K562 (cell line): ENCODE measurements around the gene DGUOK. TPM values are rescaled to one million over a fixed set of nuclear protein-coding genes. Genes with fewer than 3 reads are reported as not detected.

Source experiments
- ARHGAP35 ChIP-seq: fragments of 450-650 bp; IDR thresholded peaks from 2 replicates; pipeline ENCODE4 v1.6.1; 2018; ENCODE audit not compliant: partially characterized antibody
- DIDO1 ChIP-seq: fragments of 450-650 bp; IDR thresholded peaks from 2 replicates; pipeline ENCODE4 v1.6.1; 2016; ENCODE audit warnings: low read depth, missing biosample characterization, missing genetic modification characterization
- E2F3 ChIP-seq: fragments of 250-450 bp; sonication (Bioruptor Pico); IDR thresholded peaks from 2 replicates; pipeline ENCODE4 v1.4.0; 2020; ENCODE audit warnings: mild to moderate bottlenecking
- GTF2F1 ChIP-seq: IDR thresholded peaks from 2 replicates; pipeline ENCODE4 v1.6.1; 2011; ENCODE audit warnings: low read depth, low read length, improper control_type of control experiment
- MYNN ChIP-seq, 2 experiments: sonication (generic); formaldehyde crosslinking in 1 of 2; IDR thresholded peaks; 2 replicates each; pipeline versions ENCODE4 v1.5.0 to v1.6.1; 2016 to 2020; ENCODE audit warnings: antibody characterized with exemption in 1 of 2, missing genetic modification reagents in 1 of 2
- NR2C2 ChIP-seq, 2 experiments: fragments of 200-800 bp in 1 of 2; sonication (Bioruptor generic) in 1 of 2; sonication (generic) in 1 of 2; formaldehyde crosslinking in 1 of 2; IDR thresholded peaks; 2 replicates each; pipeline versions ENCODE4 v1.6.1 to v1.8.0; 2016 to 2022; ENCODE audit warnings: mild to moderate bottlenecking in 1 of 2, missing compliant biosample characterization in 1 of 2, missing genetic modification characterization in 1 of 2, missing genetic modification reagents in 1 of 2
- SIN3A ChIP-seq, 2 experiments: fragments of 150-350 bp in 1 of 2; IDR thresholded peaks; 2 replicates each; pipeline ENCODE4 v1.6.1; 2011 to 2016; ENCODE audit warnings: borderline replicate concordance in 2 of 2, low read depth in 2 of 2, low read length in 2 of 2, mild to moderate bottlenecking in 2 of 2, moderate library complexity in 2 of 2; ENCODE audit not compliant: control insufficient read depth in 1 of 2
- TBP ChIP-seq: optimal IDR thresholded peaks from 2 replicates; pipeline ENCODE3; 2011; ENCODE audit warnings: low read depth, low read length, improper control_type of control experiment
- TGIF2 ChIP-seq: sonication (generic); formaldehyde crosslinking; IDR thresholded peaks from 2 replicates; pipeline ENCODE4 v1.8.1; 2022; ENCODE audit warnings: mild to moderate bottlenecking, missing genetic modification reagents, moderate library complexity
- TRIM24 ChIP-seq, 2 experiments: fragments of 450-650 bp; IDR thresholded peaks; 2 replicates each; pipeline ENCODE4 v1.6.1; 2016
- ZBED1 ChIP-seq: IDR thresholded peaks from 2 replicates; pipeline ENCODE4 v1.6.1; 2014
- ZBTB1 ChIP-seq: sonication (generic); formaldehyde crosslinking; IDR thresholded peaks from 2 replicates; pipeline ENCODE4 v1.8.1; 2023; ENCODE audit warnings: missing genetic modification reagents, low read depth, mild to moderate bottlenecking, borderline replicate concordance
- ZNF121 ChIP-seq: sonication (generic); formaldehyde crosslinking; conservative IDR thresholded peaks from 2 replicates; pipeline ENCODE4 v1.8.0; 2022; ENCODE audit warnings: missing genetic modification reagents
- ZNF175 ChIP-seq: fragments of 200-800 bp; sonication (Bioruptor generic); IDR thresholded peaks from 2 replicates; pipeline ENCODE4 v1.6.1; 2016; ENCODE audit warnings: low read depth, mild to moderate bottlenecking, missing genetic modification characterization, missing compliant biosample characterization
- ZNF589 ChIP-seq: fragments of 200-800 bp; sonication (Bioruptor generic); IDR thresholded peaks from 2 replicates; pipeline ENCODE4 v1.6.1; 2016; ENCODE audit warnings: low read depth, missing genetic modification characterization, missing compliant biosample characterization
- polyA plus RNA-seq, 8 experiments: library from polyadenylated mRNA; depleted of rRNA in 4 of 8; stranded (reverse) in 5 of 8; unstranded in 3 of 8; fragments of >200 nt; fragmentation: Nextera tagmentation in 2 of 8; fragmentation: Illumina TruSeq in 1 of 8; extraction: Ambion mirVana in 2 of 8; extraction: Trizol in 1 of 8; gene quantifications; 2 replicates each; pipeline versions ENCODE4 v1.2.1 to v1.2.3, GENCODE V29; 2011 to 2014; ENCODE audit warnings: inconsistent platforms in 1 of 8, missing spikeins in 1 of 8
- total RNA-seq, 7 experiments: library from RNA; depleted of rRNA in 6 of 7; stranded (reverse); fragments of >200 nt in 6 of 7; fragmentation: Illumina TruSeq in 2 of 7; extraction: Trizol in 2 of 7; gene quantifications; 2 replicates each; pipeline versions ENCODE4 v1.2.1 to v1.2.3, GENCODE V29; 2011 to 2021; ENCODE audit warnings: low replicate concordance in 1 of 7
- TF ChIP-seq, protein P1 (sequence below): fragments of 250-450 bp; sonication (Bioruptor Pico); IDR thresholded peaks from 2 replicates; pipeline ENCODE4 v1.4.0; 2020; ENCODE audit warnings: mild to moderate bottlenecking, moderate library complexity
- TF ChIP-seq, protein P2 (sequence below): fragments of 450-650 bp; conservative IDR thresholded peaks from 2 replicates; pipeline ENCODE4 v1.6.1; 2016; ENCODE audit warnings: missing genetic modification characterization, low read depth, mild to moderate bottlenecking, control low read depth, missing compliant biosample characterization
- TF ChIP-seq, protein P3 (sequence below): fragments of 250-450 bp; sonication (Bioruptor Pico); IDR thresholded peaks from 2 replicates; pipeline ENCODE4 v1.8.0; 2021; ENCODE audit warnings: moderate library complexity, mild to moderate bottlenecking, inconsistent platforms
- TF ChIP-seq, protein P4 (sequence below), 2 experiments: IDR thresholded peaks; 2 replicates each; pipeline ENCODE4 v1.6.1; 2012; ENCODE audit warnings: improper control_type of control experiment in 2 of 2, low read depth in 2 of 2, low read length in 2 of 2, borderline replicate concordance in 1 of 2

The DGUOK gene
- total and polyA plus RNA-seq, 9 of the 15 experiments (the other 6 are each of a cell fraction or from before 2014, with no cell fraction given) = 67.0 to 288 (median 126) TPM

DNA sequence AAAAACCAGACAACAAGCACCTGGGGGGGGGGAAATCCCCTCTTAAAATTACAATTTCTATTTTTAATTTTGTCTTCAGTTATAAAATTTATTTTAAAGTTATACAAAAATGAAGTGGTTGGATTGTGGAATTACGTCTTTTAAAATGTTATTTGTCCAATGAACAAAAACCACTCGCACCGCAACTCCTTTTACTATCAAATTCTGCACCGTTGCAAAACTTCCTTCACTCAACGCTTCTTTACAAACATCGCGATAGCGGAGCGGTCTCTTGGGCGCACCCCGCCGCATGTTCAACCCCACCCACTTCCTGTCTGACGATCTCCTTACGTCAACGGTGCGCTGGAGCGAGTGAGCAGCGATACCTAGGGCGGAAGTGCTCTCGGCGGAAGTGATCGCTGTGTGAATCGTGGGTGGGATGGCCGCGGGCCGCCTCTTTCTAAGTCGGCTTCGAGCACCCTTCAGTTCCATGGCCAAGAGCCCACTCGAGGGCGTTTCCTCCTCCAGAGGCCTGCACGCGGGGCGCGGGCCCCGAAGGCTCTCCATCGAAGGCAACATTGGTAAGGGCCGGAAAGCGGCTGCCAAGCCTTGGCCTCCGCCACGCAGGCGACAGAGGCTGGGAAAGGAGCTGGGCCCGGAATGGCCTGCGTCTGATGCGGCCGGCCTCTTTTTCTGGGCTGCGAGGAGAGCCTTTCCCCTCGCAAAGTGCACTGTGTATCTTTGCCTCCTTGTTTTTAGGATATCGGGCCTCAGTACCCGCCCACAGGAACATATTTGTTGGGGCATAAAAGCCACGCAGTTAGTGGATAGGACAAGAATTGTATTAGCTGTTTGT, at the start of gene DGUOK (continued):
- peak; percentile 87 for TF ChIP-seq ARHGAP35
- no peak; the same call in 1 of the 2 replicates for TF ChIP-seq GTF2F1
- TF ChIP-seq TGIF2 (CRISPR knock-in tag) = no peak
- no peak for TF ChIP-seq ZBED1
- TF ChIP-seq E2F3 (CRISPR knock-in tag) = no peak
- TF ChIP-seq TBP = peak; percentile 86
- TF ChIP-seq ZBTB1 (CRISPR knock-in tag) = peak; percentile 54; the same call in 1 of the 2 replicates
- TF ChIP-seq DIDO1 = no peak; the same call in 1 of the 2 replicates
- TF ChIP-seq, protein P1, sequence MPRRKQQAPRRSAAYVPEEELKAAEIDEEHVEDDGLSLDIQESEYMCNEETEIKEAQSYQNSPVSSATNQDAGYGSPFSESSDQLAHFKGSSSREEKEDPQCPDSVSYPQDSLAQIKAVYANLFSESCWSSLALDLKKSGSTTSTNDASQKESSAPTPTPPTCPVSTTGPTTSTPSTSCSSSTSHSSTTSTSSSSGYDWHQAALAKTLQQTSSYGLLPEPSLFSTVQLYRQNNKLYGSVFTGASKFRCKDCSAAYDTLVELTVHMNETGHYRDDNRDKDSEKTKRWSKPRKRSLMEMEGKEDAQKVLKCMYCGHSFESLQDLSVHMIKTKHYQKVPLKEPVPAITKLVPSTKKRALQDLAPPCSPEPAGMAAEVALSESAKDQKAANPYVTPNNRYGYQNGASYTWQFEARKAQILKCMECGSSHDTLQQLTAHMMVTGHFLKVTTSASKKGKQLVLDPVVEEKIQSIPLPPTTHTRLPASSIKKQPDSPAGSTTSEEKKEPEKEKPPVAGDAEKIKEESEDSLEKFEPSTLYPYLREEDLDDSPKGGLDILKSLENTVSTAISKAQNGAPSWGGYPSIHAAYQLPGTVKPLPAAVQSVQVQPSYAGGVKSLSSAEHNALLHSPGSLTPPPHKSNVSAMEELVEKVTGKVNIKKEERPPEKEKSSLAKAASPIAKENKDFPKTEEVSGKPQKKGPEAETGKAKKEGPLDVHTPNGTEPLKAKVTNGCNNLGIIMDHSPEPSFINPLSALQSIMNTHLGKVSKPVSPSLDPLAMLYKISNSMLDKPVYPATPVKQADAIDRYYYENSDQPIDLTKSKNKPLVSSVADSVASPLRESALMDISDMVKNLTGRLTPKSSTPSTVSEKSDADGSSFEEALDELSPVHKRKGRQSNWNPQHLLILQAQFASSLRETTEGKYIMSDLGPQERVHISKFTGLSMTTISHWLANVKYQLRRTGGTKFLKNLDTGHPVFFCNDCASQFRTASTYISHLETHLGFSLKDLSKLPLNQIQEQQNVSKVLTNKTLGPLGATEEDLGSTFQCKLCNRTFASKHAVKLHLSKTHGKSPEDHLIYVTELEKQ = no peak
- 0 out of 2 replicates have a peak, but pooled peaks have one; percentile 25 for TF ChIP-seq ZNF589 (CRISPR knock-in tag)
- TF ChIP-seq TRIM24 (IDR thresholded peaks at IDR 0.05) = peak in 1 of 2 experiments; percentile 67; a peak in 1 of 4 replicates
- TF ChIP-seq, protein P2, sequence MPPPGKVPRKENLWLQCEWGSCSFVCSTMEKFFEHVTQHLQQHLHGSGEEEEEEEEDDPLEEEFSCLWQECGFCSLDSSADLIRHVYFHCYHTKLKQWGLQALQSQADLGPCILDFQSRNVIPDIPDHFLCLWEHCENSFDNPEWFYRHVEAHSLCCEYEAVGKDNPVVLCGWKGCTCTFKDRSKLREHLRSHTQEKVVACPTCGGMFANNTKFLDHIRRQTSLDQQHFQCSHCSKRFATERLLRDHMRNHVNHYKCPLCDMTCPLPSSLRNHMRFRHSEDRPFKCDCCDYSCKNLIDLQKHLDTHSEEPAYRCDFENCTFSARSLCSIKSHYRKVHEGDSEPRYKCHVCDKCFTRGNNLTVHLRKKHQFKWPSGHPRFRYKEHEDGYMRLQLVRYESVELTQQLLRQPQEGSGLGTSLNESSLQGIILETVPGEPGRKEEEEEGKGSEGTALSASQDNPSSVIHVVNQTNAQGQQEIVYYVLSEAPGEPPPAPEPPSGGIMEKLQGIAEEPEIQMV (tag) = no peak
- TF ChIP-seq, protein P3, sequence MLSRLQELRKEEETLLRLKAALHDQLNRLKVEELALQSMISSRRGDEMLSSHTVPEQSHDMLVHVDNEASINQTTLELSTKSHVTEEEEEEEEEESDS (CRISPR knock-in tag) = no peak
- no peak for TF ChIP-seq ZNF121 (CRISPR knock-in tag)
- TF ChIP-seq MYNN (IDR thresholded peaks at IDR 0.05) = no peak
- no peak for TF ChIP-seq MYNN (CRISPR knock-in tag; IDR thresholded peaks at IDR 0.05)
- TF ChIP-seq NR2C2 (CRISPR knock-in tag; IDR thresholded peaks at IDR 0.05) = no peak
- peak; percentile 93 for TF ChIP-seq NR2C2 (tag; IDR thresholded peaks at IDR 0.05)
- 0 out of 2 replicates have a peak, but pooled peaks have one; percentile 55 for TF ChIP-seq ZNF175 (CRISPR knock-in tag)
- peak; percentile 52 to 88; a peak in 2 of 4 replicates for TF ChIP-seq SIN3A (IDR thresholded peaks at IDR 0.05; ENCODE audit: borderline replicate concordance in 2 of 2, control insufficient read depth in 1 of 2, low read depth in 2 of 2, low read length in 2 of 2)
- TF ChIP-seq, protein P4, sequence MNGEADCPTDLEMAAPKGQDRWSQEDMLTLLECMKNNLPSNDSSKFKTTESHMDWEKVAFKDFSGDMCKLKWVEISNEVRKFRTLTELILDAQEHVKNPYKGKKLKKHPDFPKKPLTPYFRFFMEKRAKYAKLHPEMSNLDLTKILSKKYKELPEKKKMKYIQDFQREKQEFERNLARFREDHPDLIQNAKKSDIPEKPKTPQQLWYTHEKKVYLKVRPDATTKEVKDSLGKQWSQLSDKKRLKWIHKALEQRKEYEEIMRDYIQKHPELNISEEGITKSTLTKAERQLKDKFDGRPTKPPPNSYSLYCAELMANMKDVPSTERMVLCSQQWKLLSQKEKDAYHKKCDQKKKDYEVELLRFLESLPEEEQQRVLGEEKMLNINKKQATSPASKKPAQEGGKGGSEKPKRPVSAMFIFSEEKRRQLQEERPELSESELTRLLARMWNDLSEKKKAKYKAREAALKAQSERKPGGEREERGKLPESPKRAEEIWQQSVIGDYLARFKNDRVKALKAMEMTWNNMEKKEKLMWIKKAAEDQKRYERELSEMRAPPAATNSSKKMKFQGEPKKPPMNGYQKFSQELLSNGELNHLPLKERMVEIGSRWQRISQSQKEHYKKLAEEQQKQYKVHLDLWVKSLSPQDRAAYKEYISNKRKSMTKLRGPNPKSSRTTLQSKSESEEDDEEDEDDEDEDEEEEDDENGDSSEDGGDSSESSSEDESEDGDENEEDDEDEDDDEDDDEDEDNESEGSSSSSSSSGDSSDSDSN (IDR thresholded peaks at IDR 0.05; ENCODE audit: borderline replicate concordance in 1 of 2, low read depth in 2 of 2, low read length in 2 of 2) = peak in 1 of 2 experiments; percentile 70; a peak in 1 of 4 replicates
